H9 (cell line): ENCODE results near the gene GPR42. TPM values are rescaled to one million over a fixed set of nuclear protein-coding genes. Genes with fewer than 3 reads are reported as not detected.

Experiments
- DNase-seq: peaks from one replicate; pipeline ENCODE4 v3.0.0-alpha.2; 2017
- H2AFZ ChIP-seq: one replicate; pipeline ENCODE4 v1.6.1; 2013; ENCODE audit warnings: mild to moderate bottlenecking, low read length, control low read depth, moderate library complexity
- H2AK5ac ChIP-seq: 2 replicates; pipeline ENCODE4 v1.6.1; 2013; ENCODE audit warnings: low read length, control low read depth, mixed read lengths; ENCODE audit not compliant: insufficient read length
- H2BK120ac ChIP-seq: one replicate; pipeline ENCODE4 v1.6.1; 2013; ENCODE audit warnings: low read depth, mild to moderate bottlenecking, low read length, control low read depth, inconsistent platforms; ENCODE audit not compliant: poor library complexity, severe bottlenecking
- H2BK12ac ChIP-seq: 2 replicates; pipeline ENCODE4 v1.6.1; 2013; ENCODE audit warnings: low read length, control low read depth, mixed read lengths, low read depth; ENCODE audit not compliant: insufficient read length
- H2BK15ac ChIP-seq: 2 replicates; pipeline ENCODE4 v1.6.1; 2013; ENCODE audit warnings: low read depth, low read length, control low read depth
- H2BK20ac ChIP-seq: one replicate; pipeline ENCODE4 v1.6.1; 2013; ENCODE audit warnings: low read depth, mild to moderate bottlenecking, low read length, control low read depth, inconsistent platforms; ENCODE audit not compliant: poor library complexity, severe bottlenecking
- H2BK5ac ChIP-seq: 2 replicates; pipeline ENCODE4 v1.6.1; 2013; ENCODE audit warnings: low read length, control low read depth, mixed read lengths; ENCODE audit not compliant: insufficient read length
- H3K14ac ChIP-seq: 2 replicates; pipeline ENCODE4 v1.6.1; 2013; ENCODE audit warnings: low read length, control low read depth; ENCODE audit not compliant: insufficient read depth
- H3K18ac ChIP-seq: 2 replicates; pipeline ENCODE4 v1.6.1; 2013; ENCODE audit warnings: low read depth, mild to moderate bottlenecking, mixed read lengths, low read length, control low read depth; ENCODE audit not compliant: insufficient read length
- H3K23ac ChIP-seq: 2 replicates; pipeline ENCODE4 v1.6.1; 2013; ENCODE audit warnings: low read length, control low read depth, mixed read lengths, low read depth; ENCODE audit not compliant: insufficient read length
- H3K23me2 ChIP-seq: 2 replicates; pipeline ENCODE4 v1.6.1; 2013; ENCODE audit warnings: low read depth, mild to moderate bottlenecking, mixed read lengths, low read length, control low read depth; ENCODE audit not compliant: insufficient read length, poor library complexity, severe bottlenecking
- H3K27ac ChIP-seq: 2 replicates; pipeline ENCODE4 v1.5.1; 2013; ENCODE audit warnings: low read length, control low read depth, mixed read lengths, low read depth; ENCODE audit not compliant: insufficient read length
- H3K27me3 ChIP-seq: 2 replicates; pipeline ENCODE4 v1.6.1; 2013; ENCODE audit warnings: low read length, control low read depth, inconsistent platforms; ENCODE audit not compliant: insufficient read depth
- H3K4ac ChIP-seq: 2 replicates; pipeline ENCODE4 v1.6.1; 2013; ENCODE audit warnings: low read depth, mild to moderate bottlenecking, control low read depth, inconsistent platforms, low read length, moderate library complexity
- H3K4me1 ChIP-seq: 2 replicates; pipeline ENCODE4 v1.6.1; 2013; ENCODE audit warnings: low read length, control low read depth, inconsistent platforms; ENCODE audit not compliant: insufficient read depth
- H3K4me2 ChIP-seq: 2 replicates; pipeline ENCODE4 v1.6.1; 2013; ENCODE audit warnings: low read length, control low read depth, mixed read lengths; ENCODE audit not compliant: insufficient read length, insufficient read depth
- H3K56ac ChIP-seq: 2 replicates; pipeline ENCODE4 v1.6.1; 2013; ENCODE audit warnings: low read depth, mild to moderate bottlenecking, mixed read lengths, low read length, control low read depth; ENCODE audit not compliant: insufficient read length
- H3K79me1 ChIP-seq: 2 replicates; pipeline ENCODE4 v1.6.1; 2013; ENCODE audit warnings: low read depth, mild to moderate bottlenecking, moderate library complexity, low read length, control low read depth, inconsistent platforms; ENCODE audit not compliant: insufficient read depth, poor library complexity, severe bottlenecking
- H3K79me2 ChIP-seq: 2 replicates; pipeline ENCODE4 v1.6.1; 2013; ENCODE audit warnings: low read length, control low read depth, inconsistent platforms; ENCODE audit not compliant: insufficient read depth
- H3K9ac ChIP-seq: 2 replicates; pipeline ENCODE4 v1.6.1; 2013; ENCODE audit warnings: low read length, control low read depth, mixed read lengths; ENCODE audit not compliant: insufficient read length; ENCODE audit errors: extremely low read depth
- H3K9me3 ChIP-seq: one replicate; pipeline ENCODE4 v1.6.1; 2013; ENCODE audit warnings: low read depth, low read length, inconsistent platforms; ENCODE audit not compliant: control insufficient read depth
- H3T11ph ChIP-seq: one replicate; pipeline ENCODE4 v1.6.1; 2013; ENCODE audit warnings: mild to moderate bottlenecking, low read length, control low read depth, inconsistent platforms
- H4K20me1 ChIP-seq: one replicate; pipeline ENCODE4 v1.6.1; 2013; ENCODE audit not compliant: control insufficient read depth, insufficient read length, insufficient read depth
- H4K5ac ChIP-seq: 2 replicates; pipeline ENCODE4 v1.6.1; 2013; ENCODE audit warnings: low read depth, mild to moderate bottlenecking, mixed read lengths, low read length, control low read depth; ENCODE audit not compliant: insufficient read length
- H4K8ac ChIP-seq: replicated peaks from 2 replicates; pipeline ENCODE4 v1.6.1; 2013; ENCODE audit warnings: low read length, control low read depth, mixed read lengths, low read depth; ENCODE audit not compliant: insufficient read length
- H4K91ac ChIP-seq: 2 replicates; pipeline ENCODE4 v1.6.1; 2013; ENCODE audit warnings: low read depth, mild to moderate bottlenecking, moderate library complexity, mixed read lengths, low read length, control low read depth; ENCODE audit not compliant: insufficient read length
- H3K27ac Mint-ChIP-seq, 3 experiments: 2 replicates in 2 of 3; 3 replicates in 1 of 3; pipeline ENCODE4 v1.8.0; 2020 to 2021; ENCODE audit warnings: mixed read lengths in 3 of 3, mild to moderate bottlenecking in 1 of 3, moderate library complexity in 1 of 3
- H3K27me3 Mint-ChIP-seq: 2 replicates; pipeline ENCODE4 v1.8.0; 2021; ENCODE audit warnings: low read depth, mild to moderate bottlenecking, moderate library complexity, mixed read lengths
- H3K36me3 Mint-ChIP-seq, 3 experiments: 2 replicates in 2 of 3; 3 replicates in 1 of 3; pipeline ENCODE4 v1.8.0; 2020 to 2021; ENCODE audit warnings: low read depth in 3 of 3, mixed read lengths in 3 of 3; ENCODE audit not compliant: insufficient read depth in 1 of 3
- H3K4me1 Mint-ChIP-seq, 2 experiments: 2 replicates each; pipeline ENCODE4 v1.8.0; 2020; ENCODE audit warnings: mixed read lengths in 2 of 2
- H3K4me3 Mint-ChIP-seq, 2 experiments: 2 replicates in 1 of 2; 3 replicates in 1 of 2; pipeline ENCODE4 v1.8.0; 2020 to 2021; ENCODE audit warnings: mild to moderate bottlenecking in 2 of 2, mixed read lengths in 2 of 2, moderate library complexity in 1 of 2
- H3K9me3 Mint-ChIP-seq, 2 experiments: 2 replicates in 1 of 2; 3 replicates in 1 of 2; pipeline ENCODE4 v1.8.0; 2020; ENCODE audit warnings: mild to moderate bottlenecking in 2 of 2, mixed read lengths in 2 of 2, moderate library complexity in 1 of 2
- CTCF ChIP-seq: fragments of 200-600 bp; sonication (generic); conservative IDR thresholded peaks from 3 replicates; pipeline ENCODE4 v1.8.0; 2021; ENCODE audit warnings: antibody characterized with exemption, mild to moderate bottlenecking
- WGBS: extraction: QIAGEN DNeasy Blood & Tissue Kit; methylation state at CpG from one replicate; pipeline ENCODE4 v1.1.7; 2013; ENCODE audit warnings: missing lambda C conversion rate, low lambda C conversion rate, mixed read lengths; ENCODE audit not compliant: insufficient read length; ENCODE audit errors: extremely low coverage; 5-methylcytosine and 5-hydroxymethylcytosine counted together
- total RNA-seq: library from RNA; stranded (reverse); gene quantifications from 2 replicates; pipeline ENCODE4 v1.2.1, GENCODE V29; 2021

The GPR42 gene
- total RNA-seq, 1 experiment from 2014 or later, result not detected

DNA sequence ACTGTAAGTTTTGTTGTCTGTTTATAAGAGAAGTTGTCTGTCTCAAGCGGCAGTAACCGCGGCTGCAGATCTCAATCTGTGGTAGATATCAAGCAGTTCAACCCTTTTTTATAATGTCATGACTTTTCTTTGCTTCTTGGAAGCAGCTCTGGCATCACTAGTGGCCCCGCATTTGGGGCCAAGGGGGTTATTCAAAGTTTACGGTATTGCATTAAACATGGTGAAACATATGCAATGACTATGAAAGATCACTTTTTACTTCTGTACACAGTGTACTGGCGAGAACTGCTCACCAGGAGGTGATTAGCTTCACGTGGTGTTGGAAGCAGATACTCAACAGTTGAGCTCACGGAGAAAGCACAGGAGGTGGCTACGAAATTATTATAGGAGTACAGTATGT lies 17.2 kb upstream of the GPR42 start:
- Histone ChIP-seq H3K79me1 (no peaks in the 10 kb centered on the region), H3K14ac (no peak overlapping the region), H3K23me2 (peaks cover 4% of the 10 kb centered on the region), H2BK20ac (no peak overlapping the region), H2BK120ac (no peak overlapping the region), H3T11ph (no peak overlapping the region), H3K4me1 (no peaks in the 10 kb centered on the region; the same call in 1 of the 2 replicates), H3K9ac (no peak overlapping the region), H3K23ac (no peak overlapping the region), H3K4ac (no peak overlapping the region), H3K79me2 (no peaks in the 10 kb centered on the region), H2BK15ac (no peak overlapping the region), H2AK5ac (no peak overlapping the region), H2BK5ac (no peak overlapping the region), H3K9me3 (no peaks in the 10 kb centered on the region), H4K5ac (no peak overlapping the region), H4K91ac (no peak overlapping the region), H4K8ac (no peak overlapping the region), H2AFZ (no peak overlapping the region), H3K56ac (no peak overlapping the region), H4K20me1 (peaks cover 4% of the 10 kb centered on the region), H3K27me3 (no peaks in the 10 kb centered on the region), H2BK12ac (no peak overlapping the region), H3K27ac (no peak overlapping the region), H3K18ac (no peak overlapping the region), H3K4me2 (no peak overlapping the region)
- peaks cover 14% of the 10 kb centered on the region in 2 experiments for H3K4me1 Mint-ChIP-seq
- no peak for TF ChIP-seq CTCF
- no CpG with 5 or more reads among the region's 9 CpGs for whole genome bisulfite sequencing
- H3K27ac Mint-ChIP-seq, result no peak overlapping the region
- no peak for DNase-seq
- no peaks in the 10 kb centered on the region for H3K9me3 Mint-ChIP-seq
- no peaks in the 10 kb centered on the region; a peak in 1 of 7 replicates for H3K36me3 Mint-ChIP-seq
- no peak overlapping the region for H3K4me3 Mint-ChIP-seq
- H3K27me3 Mint-ChIP-seq, result peaks cover 15% of the 10 kb centered on the region
